Endodermal cell (in vitro differentiated cells): ENCODE data around the gene S100A5. TPM values are rescaled to one million over a fixed set of nuclear protein-coding genes. Genes with fewer than 3 reads are reported as not detected.
A peak's percentile ranks its signal among the peaks of the same experiment; 100 is the strongest.

ENCODE experiments used
- DNase-seq: peaks from one replicate; pipeline ENCODE4 v3.0.0-alpha.2; 2017
- H3K27ac ChIP-seq: 2 replicates; pipeline ENCODE4 v1.5.1; 2013; ENCODE audit warnings: mild to moderate bottlenecking, low read depth, low read length, moderate library complexity
- H3K27me3 ChIP-seq: 2 replicates; pipeline ENCODE4 v1.6.1; 2013; ENCODE audit warnings: mild to moderate bottlenecking, low read length, moderate library complexity; ENCODE audit not compliant: insufficient read depth, control insufficient read depth, poor library complexity, severe bottlenecking
- H3K36me3 ChIP-seq: 2 replicates; pipeline ENCODE4 v1.7.0; 2013; ENCODE audit warnings: mild to moderate bottlenecking, low read length, moderate library complexity; ENCODE audit not compliant: control insufficient read depth, insufficient read depth
- H3K4me1 ChIP-seq: one replicate; pipeline ENCODE4 v1.7.0; 2013; ENCODE audit warnings: low read length; ENCODE audit not compliant: control insufficient read depth, insufficient read depth
- H3K4me3 ChIP-seq: 2 replicates; pipeline ENCODE4 v1.5.1; 2013; ENCODE audit warnings: mild to moderate bottlenecking, low read length, moderate library complexity
- H3K9ac ChIP-seq: 2 replicates; pipeline ENCODE4 v1.6.1; 2013; ENCODE audit warnings: mild to moderate bottlenecking, low read length, moderate library complexity; ENCODE audit not compliant: poor library complexity, severe bottlenecking; ENCODE audit errors: extremely low read depth
- H3K9me3 ChIP-seq: 2 replicates; pipeline ENCODE4 v1.6.1; 2013; ENCODE audit warnings: mild to moderate bottlenecking, low read length, moderate library complexity; ENCODE audit not compliant: control insufficient read depth
- H3K27ac Mint-ChIP-seq: 2 replicates; pipeline ENCODE4 v1.8.0; 2020; ENCODE audit warnings: mixed read lengths
- H3K27me3 Mint-ChIP-seq: 2 replicates; pipeline ENCODE4 v1.8.0; 2021; ENCODE audit warnings: mild to moderate bottlenecking, mixed read lengths; ENCODE audit not compliant: insufficient read depth
- H3K36me3 Mint-ChIP-seq: 2 replicates; pipeline ENCODE4 v1.8.0; 2020; ENCODE audit warnings: low read depth, mixed read lengths
- H3K4me1 Mint-ChIP-seq: 2 replicates; pipeline ENCODE4 v1.8.0; 2020; ENCODE audit warnings: mixed read lengths
- H3K4me3 Mint-ChIP-seq: 2 replicates; pipeline ENCODE4 v1.8.0; 2020; ENCODE audit warnings: mild to moderate bottlenecking, moderate library complexity, mixed read lengths
- H3K9me3 Mint-ChIP-seq: 2 replicates; pipeline ENCODE4 v1.8.0; 2020; ENCODE audit warnings: mild to moderate bottlenecking, mixed read lengths
- CTCF ChIP-seq: fragments of 200-600 bp; sonication (generic); conservative IDR thresholded peaks from 2 replicates; pipeline ENCODE4 v1.5.0; 2021; ENCODE audit warnings: antibody characterized with exemption, mild to moderate bottlenecking
- WGBS, 2 experiments: methylation state at CpG; one replicate each; pipeline versions ENCODE4 v1.1.5 to v1.1.7; 2013; ENCODE audit warnings: missing lambda C conversion rate in 2 of 2, mixed read lengths in 1 of 2; ENCODE audit not compliant: insufficient coverage in 1 of 2, insufficient read length in 1 of 2; 5-methylcytosine and 5-hydroxymethylcytosine counted together
- total RNA-seq, 2 donors: library from RNA; stranded (reverse); fragmentation: NEBNext Ultra II Directional in 1 of 2; extraction: Animal tissue kit (Norgen Biotek cat#: 25700) in 1 of 2; gene quantifications; 2 replicates in 1 of 2; 3 replicates in 1 of 2; pipeline ENCODE4 v1.2.1, GENCODE V29; 2021

Gene S100A5
- total RNA-seq, 2 donors from 2014 or later: not detected

- Mint-ChIP-seq H3K36me3 (no peaks in the 10 kb centered on the region), H3K27ac (no peak overlapping the region), H3K4me1 (peaks cover 27% of the 10 kb centered on the region), H3K9me3 (no peaks in the 10 kb centered on the region), H3K27me3 (peaks cover 31% of the 10 kb centered on the region), H3K4me3 (no peak overlapping the region)
- peak; percentile 56 for DNase-seq
- H3K9ac ChIP-seq: no peak overlapping the region
- H3K36me3 ChIP-seq: no peaks in the 10 kb centered on the region
- no peak overlapping the region for H3K27ac ChIP-seq
- no peak for TF ChIP-seq CTCF
- H3K4me3 ChIP-seq: no peak overlapping the region
- H3K27me3 ChIP-seq: peaks cover 9% of the 10 kb centered on the region
- peaks cover 6% of the 10 kb centered on the region for H3K4me1 ChIP-seq
- H3K9me3 ChIP-seq: no peaks in the 10 kb centered on the region
- WGBS, 2 experiments: 89 to 90% methylated on average over 8 to 13 of the region's 13 CpGs
Measured at GRCh38 chr1:153533689-153534201, 7.0 kb downstream of the S100A5 start.

GRCh38 chr1:153532769-153533599, 7.8 kb downstream of the S100A5 start:
- Histone ChIP-seq H3K4me1 (peaks cover 6% of the 10 kb centered on the region), H3K9me3 (no peaks in the 10 kb centered on the region), H3K36me3 (no peaks in the 10 kb centered on the region), H3K27ac (no peak overlapping the region), H3K4me3 (no peak overlapping the region), H3K9ac (no peak overlapping the region), H3K27me3 (peaks cover 9% of the 10 kb centered on the region)
- DNase-seq: peak; percentile 97
- Mint-ChIP-seq H3K4me1 (peaks cover 22% of the 10 kb centered on the region), H3K9me3 (no peaks in the 10 kb centered on the region), H3K27ac (no peak overlapping the region), H3K27me3 (peaks cover 30% of the 10 kb centered on the region), H3K36me3 (no peaks in the 10 kb centered on the region), H3K4me3 (peak overlapping the region; percentile 49)
- peak; percentile 97 for TF ChIP-seq CTCF
- WGBS, 2 experiments: 20 to 26% methylated on average over 12 to 34 of the region's 34 CpGs

- no peak for TF ChIP-seq CTCF
- peak; percentile 33 for DNase-seq
Measured at GRCh38 chr1:153532181-153532580, 8.6 kb downstream of the S100A5 start.

More at GRCh38 chr1:153532181-153532580, 8.6 kb downstream of the S100A5 start:
- H3K36me3 ChIP-seq: no peaks in the 10 kb centered on the region
- H3K4me1 Mint-ChIP-seq: peaks cover 22% of the 10 kb centered on the region
- H3K9ac ChIP-seq: no peak overlapping the region
- H3K27ac ChIP-seq: no peak overlapping the region
- no peaks in the 10 kb centered on the region for H3K36me3 Mint-ChIP-seq
- H3K4me3 ChIP-seq: no peak overlapping the region
- H3K9me3 Mint-ChIP-seq: no peaks in the 10 kb centered on the region
- H3K9me3 ChIP-seq: no peaks in the 10 kb centered on the region
- H3K4me1 ChIP-seq: peaks cover 6% of the 10 kb centered on the region
- no peak overlapping the region for H3K4me3 Mint-ChIP-seq
- WGBS, 2 experiments: 79% methylated on average over 2 of the region's 2 CpGs; no CpG with 5 or more reads in 1 of the 2 experiments
- H3K27me3 Mint-ChIP-seq: peaks cover 28% of the 10 kb centered on the region
- no peak overlapping the region for H3K27ac Mint-ChIP-seq
- peaks cover 9% of the 10 kb centered on the region for H3K27me3 ChIP-seq
